Neural cell (in vitro differentiated cells): ENCODE data around the gene DYNLT5.

Experiments used
- EP300 ChIP-seq: fragments of 450-650 bp; conservative IDR thresholded peaks from 2 replicates; pipeline ENCODE4 v1.6.1; 2014; ENCODE audit warnings: antibody characterized with exemption, mild to moderate bottlenecking, moderate library complexity; ENCODE audit not compliant: poor library complexity, severe bottlenecking
- EZH2 ChIP-seq: fragments of 200-600, 300-800 bp; shearing (Covaris generic), sonication (generic); IDR thresholded peaks from 2 replicates; pipeline ENCODE4 v1.6.1; 2014; ENCODE audit warnings: antibody characterized with exemption, low read length, borderline replicate concordance, mild to moderate bottlenecking; ENCODE audit not compliant: insufficient read depth, poor library complexity, severe bottlenecking
- MXI1 ChIP-seq: fragments of 450-650 bp; conservative IDR thresholded peaks from 2 replicates; pipeline ENCODE4 v1.6.1; 2014; ENCODE audit warnings: antibody characterized with exemption, mild to moderate bottlenecking; ENCODE audit not compliant: poor library complexity, severe bottlenecking
- POLR2AphosphoS5 ChIP-seq: IDR thresholded peaks from 2 replicates; pipeline ENCODE4 v1.6.1; 2012
- RAD21 ChIP-seq: fragments of 450-650 bp; conservative IDR thresholded peaks from 2 replicates; pipeline ENCODE4 v1.6.1; 2014; ENCODE audit warnings: antibody characterized with exemption, mild to moderate bottlenecking, moderate library complexity
- SMC3 ChIP-seq: fragments of 450-650 bp; conservative IDR thresholded peaks from 2 replicates; pipeline ENCODE4 v1.6.1; 2014; ENCODE audit warnings: antibody characterized with exemption, mild to moderate bottlenecking, moderate library complexity; ENCODE audit not compliant: poor library complexity
- TAF1 ChIP-seq: IDR thresholded peaks from 2 replicates; pipeline ENCODE4 v1.6.1; 2012; ENCODE audit warnings: low read depth
- TF ChIP-seq, protein P1 (sequence below): fragments of 450-650 bp; IDR thresholded peaks from 2 replicates; pipeline ENCODE4 v1.5.1; 2014; ENCODE audit warnings: antibody characterized with exemption, mild to moderate bottlenecking, moderate library complexity; ENCODE audit not compliant: poor library complexity, severe bottlenecking
- TF ChIP-seq, protein P2 (sequence below): IDR thresholded peaks from 2 replicates; pipeline ENCODE4 v1.6.1; 2012; ENCODE audit warnings: borderline replicate concordance

DNA sequence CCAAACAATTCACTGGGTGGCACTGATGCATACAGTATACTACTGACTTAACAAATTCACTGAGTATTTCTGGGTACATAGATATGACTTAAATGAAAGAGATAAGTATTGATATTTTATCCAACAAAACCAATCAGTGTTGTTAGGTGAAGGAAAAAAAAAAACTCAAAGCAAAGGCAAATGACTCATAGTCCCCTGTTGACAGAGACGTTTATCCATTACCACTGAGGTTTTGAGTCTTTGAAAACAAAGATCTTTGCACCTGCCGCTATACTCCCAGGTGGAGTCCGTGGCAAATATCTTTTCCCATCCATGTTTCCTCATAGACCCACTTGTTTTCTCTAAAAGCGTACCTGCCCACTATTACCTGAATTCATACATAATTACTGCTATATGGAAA lies 18.4 kb downstream of the DYNLT5 start:
- TF ChIP-seq RAD21 (no peak), MXI1 (no peak), EP300 (no peak), TAF1 (no peak), EZH2 (no peak), POLR2AphosphoS5 (no peak), SMC3 (no peak)
- TF ChIP-seq, protein P1, sequence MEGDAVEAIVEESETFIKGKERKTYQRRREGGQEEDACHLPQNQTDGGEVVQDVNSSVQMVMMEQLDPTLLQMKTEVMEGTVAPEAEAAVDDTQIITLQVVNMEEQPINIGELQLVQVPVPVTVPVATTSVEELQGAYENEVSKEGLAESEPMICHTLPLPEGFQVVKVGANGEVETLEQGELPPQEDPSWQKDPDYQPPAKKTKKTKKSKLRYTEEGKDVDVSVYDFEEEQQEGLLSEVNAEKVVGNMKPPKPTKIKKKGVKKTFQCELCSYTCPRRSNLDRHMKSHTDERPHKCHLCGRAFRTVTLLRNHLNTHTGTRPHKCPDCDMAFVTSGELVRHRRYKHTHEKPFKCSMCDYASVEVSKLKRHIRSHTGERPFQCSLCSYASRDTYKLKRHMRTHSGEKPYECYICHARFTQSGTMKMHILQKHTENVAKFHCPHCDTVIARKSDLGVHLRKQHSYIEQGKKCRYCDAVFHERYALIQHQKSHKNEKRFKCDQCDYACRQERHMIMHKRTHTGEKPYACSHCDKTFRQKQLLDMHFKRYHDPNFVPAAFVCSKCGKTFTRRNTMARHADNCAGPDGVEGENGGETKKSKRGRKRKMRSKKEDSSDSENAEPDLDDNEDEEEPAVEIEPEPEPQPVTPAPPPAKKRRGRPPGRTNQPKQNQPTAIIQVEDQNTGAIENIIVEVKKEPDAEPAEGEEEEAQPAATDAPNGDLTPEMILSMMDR: no peak
- TF ChIP-seq, protein P2, sequence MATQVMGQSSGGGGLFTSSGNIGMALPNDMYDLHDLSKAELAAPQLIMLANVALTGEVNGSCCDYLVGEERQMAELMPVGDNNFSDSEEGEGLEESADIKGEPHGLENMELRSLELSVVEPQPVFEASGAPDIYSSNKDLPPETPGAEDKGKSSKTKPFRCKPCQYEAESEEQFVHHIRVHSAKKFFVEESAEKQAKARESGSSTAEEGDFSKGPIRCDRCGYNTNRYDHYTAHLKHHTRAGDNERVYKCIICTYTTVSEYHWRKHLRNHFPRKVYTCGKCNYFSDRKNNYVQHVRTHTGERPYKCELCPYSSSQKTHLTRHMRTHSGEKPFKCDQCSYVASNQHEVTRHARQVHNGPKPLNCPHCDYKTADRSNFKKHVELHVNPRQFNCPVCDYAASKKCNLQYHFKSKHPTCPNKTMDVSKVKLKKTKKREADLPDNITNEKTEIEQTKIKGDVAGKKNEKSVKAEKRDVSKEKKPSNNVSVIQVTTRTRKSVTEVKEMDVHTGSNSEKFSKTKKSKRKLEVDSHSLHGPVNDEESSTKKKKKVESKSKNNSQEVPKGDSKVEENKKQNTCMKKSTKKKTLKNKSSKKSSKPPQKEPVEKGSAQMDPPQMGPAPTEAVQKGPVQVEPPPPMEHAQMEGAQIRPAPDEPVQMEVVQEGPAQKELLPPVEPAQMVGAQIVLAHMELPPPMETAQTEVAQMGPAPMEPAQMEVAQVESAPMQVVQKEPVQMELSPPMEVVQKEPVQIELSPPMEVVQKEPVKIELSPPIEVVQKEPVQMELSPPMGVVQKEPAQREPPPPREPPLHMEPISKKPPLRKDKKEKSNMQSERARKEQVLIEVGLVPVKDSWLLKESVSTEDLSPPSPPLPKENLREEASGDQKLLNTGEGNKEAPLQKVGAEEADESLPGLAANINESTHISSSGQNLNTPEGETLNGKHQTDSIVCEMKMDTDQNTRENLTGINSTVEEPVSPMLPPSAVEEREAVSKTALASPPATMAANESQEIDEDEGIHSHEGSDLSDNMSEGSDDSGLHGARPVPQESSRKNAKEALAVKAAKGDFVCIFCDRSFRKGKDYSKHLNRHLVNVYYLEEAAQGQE: no peak
